HepG2 (cell line): ENCODE measurements around the gene LAMC3. TPM values are rescaled to one million over a fixed set of nuclear protein-coding genes. Genes with fewer than 3 reads are reported as not detected.

Experiments
- ATAC-seq: fragments of 200-7000 bp; cut with Tn5 transposase; 3 replicates; pipeline ENCODE4 v1.9.1; 2020; ENCODE audit warnings: mild to moderate bottlenecking, moderate library complexity
- BruUV-seq: library from RNA; stranded (reverse); fragments of 400-500 nt; replicated peaks from 2 replicates; lab custom pipeline; 2021; lab: Mats Ljungman, UMichigan
- CTCF ChIA-PET: fragments of 300-600 bp; formaldehyde crosslinking; extraction: SDS; loops from one replicate; lab custom pipeline; 2021; ENCODE audit warnings: low total read pairs, inconsistent platforms, low intra/inter-chr PET ratio; lab: Yijun Ruan, JAX
- POLR2A ChIA-PET: fragments of 350-600 bp; sonication (Branson Sonifier 250); formaldehyde crosslinking; loops from one replicate; lab custom pipeline; 2020; ENCODE audit warnings: antibody characterized with exemption, inconsistent platforms; lab: Yijun Ruan, JAX
- DNase-seq: peaks from one replicate; pipeline ENCODE4 v3.0.0-alpha.2; 2015; ENCODE audit warnings: low spot score
- FAIRE-seq: peaks from 3 replicates; lab custom pipeline; 2011; peaks lifted over from hg19 to GRCh38; lab: Jason Lieb, UNC
- H2AFZ ChIP-seq: one replicate; pipeline ENCODE4 v1.6.1; 2011; ENCODE audit warnings: low read length, inconsistent platforms
- H3K27ac ChIP-seq: fragments of 300-600 bp; 3 replicates; pipeline ENCODE4 v1.8.0; 2011; ENCODE audit warnings: mixed run types, mild to moderate bottlenecking, mixed read lengths, low read length, inconsistent platforms; ENCODE audit not compliant: insufficient read depth; ENCODE audit errors: extremely low read length
- H3K27me3 ChIP-seq, 2 experiments: fragments of 200-600 bp in 1 of 2; 2 replicates in 1 of 2; 3 replicates in 1 of 2; pipeline versions ENCODE4 v1.6.0 to v1.8.0; 2011; ENCODE audit warnings: low read length in 2 of 2, mild to moderate bottlenecking in 2 of 2, moderate library complexity in 2 of 2, inconsistent platforms in 1 of 2; ENCODE audit not compliant: insufficient read depth in 2 of 2, control insufficient read depth in 1 of 2
- H3K36me3 ChIP-seq, 2 experiments: fragments of 200-600 bp in 1 of 2; replicated peaks in 1 of 2; 2 replicates in 1 of 2; 3 replicates in 1 of 2; pipeline versions ENCODE4 v1.5.1 to v1.8.0; 2011; ENCODE audit warnings: low read length in 2 of 2, inconsistent platforms in 1 of 2; ENCODE audit not compliant: insufficient read depth in 2 of 2, control insufficient read depth in 1 of 2
- H3K4me1 ChIP-seq: 2 replicates; pipeline ENCODE4 v1.5.1; 2012; ENCODE audit warnings: low read length, inconsistent platforms; ENCODE audit not compliant: insufficient read depth
- H3K4me2 ChIP-seq: 2 replicates; pipeline ENCODE4 v1.6.0; 2011; ENCODE audit warnings: low read depth, low read length, inconsistent platforms
- H3K4me3 ChIP-seq, 3 experiments: fragments of 200-600 bp in 1 of 3; sonication (generic), shearing (Covaris generic) in 1 of 3; replicated peaks in 1 of 3; 2 replicates each; pipeline ENCODE4 v1.5.1; 2011 to 2016; ENCODE audit warnings: low read length in 3 of 3, inconsistent platforms in 2 of 3, low read depth in 2 of 3, mild to moderate bottlenecking in 2 of 3, control low read depth in 1 of 3, mixed read lengths in 1 of 3; ENCODE audit not compliant: insufficient read depth in 1 of 3
- H3K79me2 ChIP-seq: one replicate; pipeline ENCODE4 v1.6.1; 2011; ENCODE audit warnings: low read length, inconsistent platforms; ENCODE audit not compliant: insufficient read depth
- H3K9ac ChIP-seq: 2 replicates; pipeline ENCODE4 v1.6.0; 2011; ENCODE audit warnings: mild to moderate bottlenecking, low read depth, low read length, inconsistent platforms; ENCODE audit not compliant: insufficient read depth
- H3K9me3 ChIP-seq: 2 replicates; pipeline ENCODE4 v1.5.1; 2012; ENCODE audit warnings: mild to moderate bottlenecking, low read length
- H4K20me1 ChIP-seq: 2 replicates; pipeline ENCODE4 v1.6.0; 2011; ENCODE audit warnings: inconsistent platforms, mild to moderate bottlenecking, low read length, moderate library complexity; ENCODE audit not compliant: insufficient read depth
- JUN ChIP-seq: sonication (generic); formaldehyde crosslinking; IDR thresholded peaks from 2 replicates; pipeline ENCODE4 v1.4.0; 2020; ENCODE audit warnings: mild to moderate bottlenecking, missing genetic modification reagents
- NCOA2 ChIP-seq: sonication (generic); formaldehyde crosslinking; IDR thresholded peaks from 2 replicates; pipeline ENCODE4 v1.8.0; 2022; ENCODE audit warnings: inconsistent platforms
- TRIM24 ChIP-seq: sonication (generic); formaldehyde crosslinking; IDR thresholded peaks from 2 replicates; pipeline ENCODE4 v1.8.0; 2022; ENCODE audit warnings: mild to moderate bottlenecking, missing genetic modification reagents
- XRCC5 ChIP-seq: fragments of 200-400 bp; formaldehyde crosslinking; optimal IDR thresholded peaks from 2 replicates; pipeline ENCODE3; 2017; ENCODE audit warnings: mild to moderate bottlenecking, low read length
- ZNF615 ChIP-seq: sonication (generic); formaldehyde crosslinking; IDR thresholded peaks from 2 replicates; pipeline ENCODE4 v1.5.0; 2020; ENCODE audit warnings: mild to moderate bottlenecking, missing genetic modification reagents, borderline replicate concordance
- ZNF737 ChIP-seq: sonication (generic); formaldehyde crosslinking; IDR thresholded peaks from 2 replicates; pipeline ENCODE4 v1.5.0; 2020; ENCODE audit warnings: missing genetic modification reagents, mild to moderate bottlenecking, borderline replicate concordance
- WGBS: methylation state at CpG from one replicate; pipeline ENCODE4 v1.1.6; 2017; ENCODE audit warnings: low lambda C conversion rate; 5-methylcytosine and 5-hydroxymethylcytosine counted together
- in situ Hi-C: cut with HindIII; loops from 2 replicates; pipeline ENCODE4 v1.10.0; 2017; ENCODE audit warnings: low pct_unique_long_range_greater_than_20kb; ENCODE audit not compliant: extremely low pct_ligation_motif_present
- intact Hi-C: fragments of 100-400 bp; cut with micrococcal nuclease; formaldehyde crosslinking; loops from one replicate; pipeline ENCODE4 v1.10.0; 2022; ENCODE audit not compliant: unreplicated experiment
- polyA plus RNA-seq, 8 experiments: library from polyadenylated mRNA; depleted of rRNA in 3 of 8; stranded (reverse) in 7 of 8; unstranded in 1 of 8; fragments of >200 nt; fragmentation: Illumina TruSeq in 4 of 8; extraction: Trizol in 4 of 8; gene quantifications; 2 replicates each; pipeline versions ENCODE4 v1.2.1 to v1.2.3, GENCODE V29; 2011 to 2016; ENCODE audit warnings: low read depth in 4 of 8, missing spikeins in 1 of 8, mixed read lengths in 1 of 8; ENCODE audit not compliant: insufficient read depth in 1 of 8
- total RNA-seq, 5 experiments: library from RNA; depleted of rRNA; stranded (reverse); fragments of >200 nt; fragmentation: Illumina TruSeq; extraction: Trizol; gene quantifications; 2 replicates each; pipeline ENCODE4 v1.2.3, GENCODE V29; 2016; ENCODE audit warnings: low read depth in 1 of 5

Gene LAMC3
- total and polyA plus RNA-seq, 2 of the 13 experiments (the other 11 are each of a cell fraction or from before 2014, with no cell fraction given) = 0.07 to 0.57 TPM

- no peak for TF ChIP-seq ZNF737 (CRISPR knock-in tag)
- no peak for TF ChIP-seq TRIM24 (CRISPR knock-in tag)
These were observed 63.3 kb downstream of the LAMC3 start (continued) for GRCh38 chr9:131072107-131072870.

- ATAC-seq (no peak), DNase-seq (no peak), FAIRE-seq (no peak)
- Histone ChIP-seq H3K27ac (no peak overlapping the region), H4K20me1 (no peaks in the 10 kb centered on the region), H3K9me3 (no peaks in the 10 kb centered on the region), H3K9ac (no peak overlapping the region), H3K4me2 (no peak overlapping the region), H3K27me3 (peaks cover 5 to 72% of the 10 kb centered on the region in 2 experiments; a peak in 4 of 5 replicates), H3K4me1 (peaks cover 2% of the 10 kb centered on the region; the same call in 1 of the 2 replicates), H2AFZ (no peak overlapping the region), H3K4me3 (no peak overlapping the region), H3K79me2 (no peaks in the 10 kb centered on the region), H3K36me3 (no peaks in the 10 kb centered on the region)
- in situ Hi-C loops = no loop called here
- BruUV-seq = no TSS peak
- WGBS = 5% methylated on average over 3 of the region's 9 CpGs
- TF ChIP-seq ZNF615 (CRISPR knock-in tag) = no peak
- TF ChIP-seq NCOA2 = no peak
- no peak for TF ChIP-seq JUN (CRISPR knock-in tag)
- no peak for TF ChIP-seq XRCC5
- ChIA-PET CTCF (no interaction called here), POLR2A (no interaction called here)
- intact Hi-C loops = no loop called here
These were observed 63.9 kb downstream of the LAMC3 start for GRCh38 chr9:131072871-131073237.
